ENCODE results near the gene PELI2.

The PELI2 gene

GRCh38 chr14:56219666-56220413 lies 101.6 kb downstream of the PELI2 start:
- Histone ChIP-seq H3K27me3 (replicated peaks; ENCODE audit: insufficient read depth, low read length) (no peaks in the 10 kb centered on the region), H3K36me3 (replicated peaks; ENCODE audit: insufficient read depth, low read length) (no peaks in the 10 kb centered on the region), H2AFZ (ENCODE audit: low read length) (no peak overlapping the region), H3K4me3 (ENCODE audit: low read length) (no peak overlapping the region), H3K79me2 (ENCODE audit: low read length) (no peaks in the 10 kb centered on the region), H3K4me1 (ENCODE audit: low read length) (no peaks in the 10 kb centered on the region), H3K9me3 (replicated peaks; ENCODE audit: insufficient read depth, low read length) (no peaks in the 10 kb centered on the region), H3K4me2 (ENCODE audit: low read depth, low read length) (no peak overlapping the region), H3F3A (ENCODE audit: insufficient read depth, low read length) (no peaks in the 10 kb centered on the region), H3K9ac (ENCODE audit: low read length) (no peak overlapping the region), H4K20me1 (ENCODE audit: insufficient read depth, low read length) (no peaks in the 10 kb centered on the region), H3K27ac (ENCODE audit: low read length) (no peak overlapping the region), H3K9me2 (replicated peaks; ENCODE audit: insufficient read depth, low read length) (no peaks in the 10 kb centered on the region)
- no peak for DNase-seq
- TF ChIP-seq EZH2phosphoT487 (IDR thresholded peaks at IDR 0.05; ENCODE audit: low read length) = no peak
- no peak for TF ChIP-seq EZH2 (optimal IDR thresholded peaks at IDR 0.05; ENCODE audit: low read depth, low read length)
- no peak for TF ChIP-seq CTCF (IDR thresholded peaks at IDR 0.05; ENCODE audit: low read length)

GRCh38 chr14:56221382-56222128 lies 103.3 kb downstream of the PELI2 start:
- H3K4me3 ChIP-seq (ENCODE audit: low read length) = no peak overlapping the region
- no peak overlapping the region for H2AFZ ChIP-seq (ENCODE audit: low read length)
- no peaks in the 10 kb centered on the region for H3K4me1 ChIP-seq (ENCODE audit: low read length)
- no peaks in the 10 kb centered on the region for H3K27me3 ChIP-seq (replicated peaks; ENCODE audit: insufficient read depth, low read length)
- H3K9me2 ChIP-seq (replicated peaks; ENCODE audit: insufficient read depth, low read length) = no peaks in the 10 kb centered on the region
- H3K79me2 ChIP-seq (ENCODE audit: low read length) = no peaks in the 10 kb centered on the region
- H3K36me3 ChIP-seq (replicated peaks; ENCODE audit: insufficient read depth, low read length) = no peaks in the 10 kb centered on the region
- H3K9me3 ChIP-seq (replicated peaks; ENCODE audit: insufficient read depth, low read length) = no peaks in the 10 kb centered on the region
- TF ChIP-seq EZH2phosphoT487 (IDR thresholded peaks at IDR 0.05; ENCODE audit: low read length) (no peak), CTCF (IDR thresholded peaks at IDR 0.05; ENCODE audit: low read length) (no peak), EZH2 (optimal IDR thresholded peaks at IDR 0.05; ENCODE audit: low read depth, low read length) (no peak)
- H3F3A ChIP-seq (ENCODE audit: insufficient read depth, low read length) = no peaks in the 10 kb centered on the region
- no peak for DNase-seq
- H3K9ac ChIP-seq (ENCODE audit: low read length) = no peak overlapping the region
- H3K27ac ChIP-seq (ENCODE audit: low read length) = no peak overlapping the region
- H4K20me1 ChIP-seq (ENCODE audit: insufficient read depth, low read length) = no peaks in the 10 kb centered on the region
- no peak overlapping the region for H3K4me2 ChIP-seq (ENCODE audit: low read depth, low read length)

GRCh38 chr14:56224229-56224628 lies 106.0 kb downstream of the PELI2 start:
- Histone ChIP-seq H3K9me2 (replicated peaks; ENCODE audit: insufficient read depth, low read length) (no peaks in the 10 kb centered on the region), H3K79me2 (ENCODE audit: low read length) (no peaks in the 10 kb centered on the region), H3F3A (ENCODE audit: insufficient read depth, low read length) (no peaks in the 10 kb centered on the region), H4K20me1 (ENCODE audit: insufficient read depth, low read length) (no peaks in the 10 kb centered on the region), H3K27me3 (replicated peaks; ENCODE audit: insufficient read depth, low read length) (no peaks in the 10 kb centered on the region), H3K4me3 (ENCODE audit: low read length) (no peak overlapping the region), H3K9ac (ENCODE audit: low read length) (no peak overlapping the region), H2AFZ (ENCODE audit: low read length) (no peak overlapping the region), H3K9me3 (replicated peaks; ENCODE audit: insufficient read depth, low read length) (no peaks in the 10 kb centered on the region), H3K36me3 (replicated peaks; ENCODE audit: insufficient read depth, low read length) (no peaks in the 10 kb centered on the region), H3K27ac (ENCODE audit: low read length) (no peak overlapping the region), H3K4me1 (ENCODE audit: low read length) (no peaks in the 10 kb centered on the region), H3K4me2 (ENCODE audit: low read depth, low read length) (no peak overlapping the region)
- no peak for DNase-seq
- no peak for TF ChIP-seq EZH2 (optimal IDR thresholded peaks at IDR 0.05; ENCODE audit: low read depth, low read length)
- TF ChIP-seq CTCF (IDR thresholded peaks at IDR 0.05; ENCODE audit: low read length) = no peak
- no peak for TF ChIP-seq EZH2phosphoT487 (IDR thresholded peaks at IDR 0.05; ENCODE audit: low read length)
